Colonic mucosa (tissue), 4 donors: ENCODE measurements around the gene RBBP8NL. TPM values are rescaled to one million over a fixed set of nuclear protein-coding genes. Genes with fewer than 3 reads are reported as not detected.

Experiments used
- DNase-seq: peaks from one replicate; pipeline ENCODE4 v3.0.0-alpha.2; 2020
- H3K27ac ChIP-seq: fragments of 200-600 bp; one replicate; pipeline ENCODE4 v1.8.0; 2021
- H3K27me3 ChIP-seq: fragments of 200-600 bp; one replicate; pipeline ENCODE4 v1.8.0; 2021
- H3K36me3 ChIP-seq: fragments of 200-600 bp; one replicate; pipeline ENCODE4 v1.8.0; 2021
- H3K4me1 ChIP-seq: fragments of 200-600 bp; one replicate; pipeline ENCODE4 v1.8.0; 2021; ENCODE audit warnings: mild to moderate bottlenecking
- H3K4me3 ChIP-seq: fragments of 200-600 bp; one replicate; pipeline ENCODE4 v1.8.0; 2021
- H3K9ac ChIP-seq, 2 donors: one replicate each; pipeline ENCODE4 v1.7.0; 2013; ENCODE audit warnings: control low read depth in 2 of 2, low read depth in 2 of 2, low read length in 2 of 2
- H3K9me3 ChIP-seq: fragments of 200-600 bp; one replicate; pipeline ENCODE4 v1.8.0; 2021
- intact Hi-C: fragments of 100-400 bp; cut with DNase I; formaldehyde crosslinking; loops from one replicate; pipeline ENCODE4 v1.14.1; 2022
- total RNA-seq, 2 donors: library from RNA; stranded (reverse); fragmentation: NEBNext Ultra II Directional in 1 of 2; extraction: Animal tissue kit (Norgen Biotek cat#: 25700) in 1 of 2; gene quantifications; one replicate each; pipeline ENCODE4 v1.2.1, GENCODE V29; 2021
- TF ChIP-seq, protein P1 (sequence below): fragments of 200-600 bp; IDR thresholded peaks from one replicate; pipeline ENCODE4 v1.8.0; 2022; ENCODE audit warnings: antibody characterized with exemption, mild to moderate bottlenecking
- donor health status: healthy.
- donor health status: DM: no; HTN: no; CAD: no.
- donor health status: DM: no; HTN: no; CAD: no.

RBBP8NL gene
- total RNA-seq, 2 donors from 2014 or later: 5.9 to 12.5 TPM

DNA sequence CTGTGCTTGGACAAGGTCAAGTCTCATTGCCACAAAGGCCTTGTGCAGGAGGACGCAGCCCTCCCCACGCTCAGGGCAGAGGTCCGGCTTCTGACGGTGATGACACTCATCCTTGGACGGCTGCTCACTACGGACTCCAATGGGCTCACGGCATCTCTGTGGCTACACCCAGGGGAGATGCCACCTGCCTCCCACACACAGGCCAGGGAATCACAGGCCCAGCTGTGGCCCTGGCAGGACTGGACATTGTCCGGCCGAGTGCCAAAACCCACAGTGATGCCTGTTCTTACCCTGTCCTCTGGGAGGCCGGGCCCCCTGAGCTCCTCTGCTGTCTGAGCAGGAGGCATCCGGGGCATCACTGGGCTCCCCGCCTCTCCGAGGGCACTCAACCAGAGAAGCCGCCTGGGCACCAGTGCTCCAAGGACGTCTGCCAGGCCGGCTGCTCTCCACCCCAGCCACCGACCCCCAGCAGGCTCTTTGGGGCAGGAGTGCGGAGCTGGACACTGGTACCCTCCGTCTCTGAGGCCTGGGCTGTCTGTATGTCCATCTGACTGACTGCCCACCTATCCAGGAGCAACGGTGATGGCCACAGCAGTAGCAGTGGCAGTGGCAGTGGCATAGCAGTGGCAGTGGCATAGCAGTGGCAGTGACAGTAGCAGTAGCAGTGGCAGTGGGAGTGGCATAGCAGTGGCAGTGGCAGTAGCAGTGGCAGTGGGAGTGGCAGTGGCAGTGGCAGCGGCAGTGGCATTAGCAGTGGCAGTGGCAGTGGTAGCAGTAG lies 1.9 kb downstream of the RBBP8NL start:
- intact Hi-C loops: no loop called here
- no peaks in the 10 kb centered on the region for H3K9me3 ChIP-seq
- no peak overlapping the region for H3K4me3 ChIP-seq
- TF ChIP-seq, protein P1, sequence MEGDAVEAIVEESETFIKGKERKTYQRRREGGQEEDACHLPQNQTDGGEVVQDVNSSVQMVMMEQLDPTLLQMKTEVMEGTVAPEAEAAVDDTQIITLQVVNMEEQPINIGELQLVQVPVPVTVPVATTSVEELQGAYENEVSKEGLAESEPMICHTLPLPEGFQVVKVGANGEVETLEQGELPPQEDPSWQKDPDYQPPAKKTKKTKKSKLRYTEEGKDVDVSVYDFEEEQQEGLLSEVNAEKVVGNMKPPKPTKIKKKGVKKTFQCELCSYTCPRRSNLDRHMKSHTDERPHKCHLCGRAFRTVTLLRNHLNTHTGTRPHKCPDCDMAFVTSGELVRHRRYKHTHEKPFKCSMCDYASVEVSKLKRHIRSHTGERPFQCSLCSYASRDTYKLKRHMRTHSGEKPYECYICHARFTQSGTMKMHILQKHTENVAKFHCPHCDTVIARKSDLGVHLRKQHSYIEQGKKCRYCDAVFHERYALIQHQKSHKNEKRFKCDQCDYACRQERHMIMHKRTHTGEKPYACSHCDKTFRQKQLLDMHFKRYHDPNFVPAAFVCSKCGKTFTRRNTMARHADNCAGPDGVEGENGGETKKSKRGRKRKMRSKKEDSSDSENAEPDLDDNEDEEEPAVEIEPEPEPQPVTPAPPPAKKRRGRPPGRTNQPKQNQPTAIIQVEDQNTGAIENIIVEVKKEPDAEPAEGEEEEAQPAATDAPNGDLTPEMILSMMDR: no peak
- H3K27ac ChIP-seq: no peak overlapping the region
- H3K9ac ChIP-seq: no peak overlapping the region
- H3K4me1 ChIP-seq: peaks cover 10% of the 10 kb centered on the region
- H3K27me3 ChIP-seq: no peaks in the 10 kb centered on the region
- no peaks in the 10 kb centered on the region for H3K36me3 ChIP-seq
- no peak for DNase-seq

DNA sequence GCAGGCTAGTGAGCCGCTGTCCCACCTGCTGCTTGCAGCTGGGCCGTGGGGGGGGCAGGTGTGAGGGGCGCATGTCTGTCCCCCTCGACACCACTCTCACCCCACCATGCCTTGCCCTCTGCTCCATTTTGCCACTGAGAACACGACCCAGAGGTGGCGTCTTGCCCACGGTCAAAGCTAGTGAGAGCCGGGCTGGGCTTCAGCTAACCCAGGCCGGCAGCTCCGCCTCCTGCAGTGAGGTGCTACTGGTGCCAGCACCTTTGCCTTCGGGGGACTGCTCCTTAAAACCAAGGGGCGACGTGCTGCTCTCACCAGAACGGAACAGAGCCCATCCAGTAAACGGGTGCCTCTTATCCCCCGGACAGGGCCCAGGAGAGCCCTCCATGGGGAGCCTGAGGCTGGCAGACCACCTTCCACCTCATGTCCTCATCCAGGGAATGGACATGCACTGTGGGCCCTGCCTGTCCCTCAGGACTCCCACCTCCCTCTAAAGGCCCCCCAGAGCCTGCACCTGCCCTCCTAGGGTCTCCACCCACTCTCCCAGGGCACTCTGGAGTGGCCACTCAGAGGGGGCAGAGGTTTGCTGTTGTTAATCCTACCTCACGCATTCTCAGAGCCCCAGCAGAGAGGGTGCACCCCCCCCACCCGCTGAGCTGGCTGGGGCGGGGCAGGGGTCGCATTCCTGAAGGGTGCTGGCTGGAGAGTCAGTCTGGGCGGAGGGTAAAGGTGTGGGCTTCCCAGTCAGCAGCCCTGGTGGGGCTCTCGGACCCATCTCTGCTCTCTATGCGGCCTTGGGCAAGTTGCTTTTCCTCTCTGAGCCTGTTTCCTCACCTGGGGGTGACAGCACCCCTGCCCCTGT lies 2.9 kb downstream of the RBBP8NL start:
- no peaks in the 10 kb centered on the region for H3K27me3 ChIP-seq
- no peak overlapping the region for H3K9ac ChIP-seq
- no peak overlapping the region for H3K4me3 ChIP-seq
- H3K27ac ChIP-seq: no peak overlapping the region
- H3K9me3 ChIP-seq: no peaks in the 10 kb centered on the region
- peaks cover 5% of the 10 kb centered on the region for H3K4me1 ChIP-seq
- intact Hi-C loops: no loop called here
- TF ChIP-seq, protein P1: no peak
- no peak for DNase-seq
- H3K36me3 ChIP-seq: no peaks in the 10 kb centered on the region

DNA sequence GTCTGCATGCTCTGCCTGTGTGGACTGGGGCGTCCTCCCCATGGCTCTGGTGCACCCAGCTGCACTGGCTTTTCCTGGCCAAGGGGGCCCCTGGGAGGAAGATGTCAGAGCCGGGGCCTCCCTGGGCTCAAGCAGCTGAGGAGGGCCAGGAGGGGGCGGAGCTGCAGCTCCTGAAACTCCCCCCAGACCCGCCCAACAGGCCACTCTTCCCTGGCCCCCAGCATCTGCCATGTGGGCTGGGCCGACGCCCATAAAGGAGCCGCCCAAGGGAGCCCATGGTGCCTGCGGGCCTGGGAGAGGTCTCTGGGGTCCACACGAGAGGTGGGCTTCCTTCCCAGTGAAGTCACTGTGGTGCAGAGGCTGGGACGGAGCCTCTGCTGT lies 4.0 kb downstream of the RBBP8NL start:
- no peak overlapping the region for H3K27ac ChIP-seq

DNA sequence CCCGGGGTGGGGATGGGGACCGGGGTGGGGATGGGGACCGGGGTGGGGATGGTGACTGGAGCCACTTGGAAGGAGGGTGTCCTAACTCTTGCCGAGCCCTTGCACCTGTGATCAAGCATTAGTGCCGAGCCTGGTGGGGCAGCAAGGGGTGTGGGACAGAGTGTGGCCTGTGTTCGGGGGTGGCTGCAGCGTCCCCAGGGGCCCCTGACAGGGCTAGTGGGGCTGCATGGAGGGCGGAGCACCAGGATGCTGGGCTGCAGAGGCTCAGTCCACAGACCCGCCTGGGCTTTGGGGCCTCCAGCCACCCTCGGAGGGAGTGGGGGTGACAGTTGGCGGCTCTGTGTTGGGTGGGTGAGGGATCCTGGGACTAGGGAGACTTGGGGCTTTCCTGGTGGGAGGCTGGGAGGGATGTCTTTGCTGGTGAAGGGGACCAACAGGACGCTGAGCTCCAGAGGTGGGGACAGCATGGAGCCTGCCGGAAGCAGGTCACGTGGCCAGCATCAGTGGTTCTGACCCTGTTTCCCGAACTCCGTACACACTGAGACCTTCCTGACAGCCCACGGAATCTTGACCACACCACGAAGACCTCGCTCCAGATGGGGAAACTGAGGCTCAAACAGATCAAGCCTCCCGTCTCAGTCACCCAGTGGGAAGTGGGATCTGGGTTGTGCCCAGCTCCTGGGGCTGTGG lies 4.6 kb downstream of the RBBP8NL start:
- intact Hi-C loops: no loop called here
- TF ChIP-seq, protein P1: no peak
- DNase-seq: no peak

More for the DNA sequence above, 4.0 kb downstream of the RBBP8NL start:
- TF ChIP-seq, protein P1: no peak
- no peaks in the 10 kb centered on the region for H3K9me3 ChIP-seq
- H3K36me3 ChIP-seq: no peaks in the 10 kb centered on the region
- H3K4me1 ChIP-seq: peaks cover 5% of the 10 kb centered on the region
- no peaks in the 10 kb centered on the region for H3K27me3 ChIP-seq
- H3K4me3 ChIP-seq: no peak overlapping the region
- DNase-seq: no peak
- intact Hi-C loops: no loop called here
- H3K9ac ChIP-seq: no peak overlapping the region

DNA sequence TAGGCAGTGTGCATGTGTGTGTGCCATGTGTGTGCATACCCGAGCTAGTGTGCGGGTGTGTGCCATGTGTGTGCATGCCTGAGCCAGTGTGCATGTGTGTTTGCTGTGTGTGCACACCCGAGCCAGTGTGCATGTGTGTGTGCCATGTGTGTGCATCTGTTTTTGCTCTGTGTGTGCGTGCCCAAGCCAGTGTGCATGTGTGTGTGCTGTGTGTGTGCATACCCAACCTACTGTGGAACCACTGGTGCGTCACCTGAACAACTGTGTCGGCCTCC lies 5.7 kb downstream of the RBBP8NL start:
- Histone ChIP-seq H3K27me3 (no peaks in the 10 kb centered on the region), H3K4me1 (no peaks in the 10 kb centered on the region), H3K9me3 (no peaks in the 10 kb centered on the region), H3K4me3 (no peak overlapping the region), H3K36me3 (no peaks in the 10 kb centered on the region), H3K27ac (no peak overlapping the region), H3K9ac (no peak overlapping the region)
- intact Hi-C loops: no loop called here
- DNase-seq: no peak
- TF ChIP-seq, protein P1: no peak

More for the DNA sequence above, 4.6 kb downstream of the RBBP8NL start:
- no peak overlapping the region for H3K27ac ChIP-seq
- no peak overlapping the region for H3K4me3 ChIP-seq
- H3K9me3 ChIP-seq: no peaks in the 10 kb centered on the region
- H3K27me3 ChIP-seq: no peaks in the 10 kb centered on the region
- peaks cover 2% of the 10 kb centered on the region for H3K4me1 ChIP-seq
- no peaks in the 10 kb centered on the region for H3K36me3 ChIP-seq
- H3K9ac ChIP-seq: no peak overlapping the region
